CD4-positive, alpha-beta T cell treated with Interleukin-6 at 100 ng/mL for 8 hours (primary cell): Measurements from ENCODE around the gene DNAAF5.
"Not testable (repeated sequence)": the region's sequence is repeated elsewhere in the genome, so short reads cannot be mapped to it uniquely, and the experiment has no call there.

Experiments used
- DNase-seq: peaks from one replicate; pipeline ENCODE4 v3.0.0-alpha.2; 2020; ENCODE audit warnings: mixed read lengths, low spot score

Gene DNAAF5

DNA sequence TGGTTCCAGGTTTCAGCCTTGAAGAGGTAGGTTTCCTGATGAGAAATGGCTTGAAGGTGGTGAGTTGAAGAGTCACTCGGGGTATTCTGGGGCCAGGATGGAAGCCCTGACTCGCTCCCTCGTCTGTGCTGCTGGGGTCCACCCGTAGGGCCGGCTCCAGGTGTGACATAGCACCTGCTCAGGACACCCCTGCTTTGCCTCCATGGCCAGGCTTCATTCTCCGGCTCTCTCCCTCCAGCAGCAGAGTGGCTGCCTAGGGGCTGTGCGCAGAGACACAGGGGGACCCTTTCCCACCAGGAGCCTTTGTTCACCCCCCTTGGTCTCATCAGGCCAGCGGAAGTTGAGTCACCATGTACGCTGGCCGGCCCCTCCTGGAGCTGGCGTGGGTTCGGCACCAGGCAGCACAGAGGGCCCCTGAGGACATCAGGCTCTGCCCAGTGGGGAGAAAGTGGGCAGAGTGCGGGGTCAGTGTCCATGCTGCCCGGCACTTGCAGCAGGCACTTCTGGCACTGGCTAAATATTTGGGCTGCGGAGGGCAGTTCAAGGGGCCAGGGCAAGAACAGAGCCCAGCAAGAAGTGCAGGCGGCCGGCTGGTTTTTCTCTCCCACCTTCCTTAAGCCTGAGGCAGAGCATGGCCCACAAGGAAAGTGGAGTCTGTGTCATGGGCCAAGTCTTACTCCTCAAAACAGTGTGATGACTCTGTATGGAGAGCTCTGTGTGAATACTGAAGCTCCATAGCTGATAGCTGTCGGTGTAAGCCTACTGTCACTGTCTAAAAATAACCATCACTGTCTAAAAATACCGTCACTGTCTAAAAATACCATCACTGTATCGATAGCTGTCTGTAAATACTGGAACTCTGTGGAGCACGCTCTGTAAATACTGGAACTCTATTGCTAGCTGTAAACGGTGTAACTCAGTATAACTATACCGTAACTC lies 4.3 kb downstream of the DNAAF5 start:
- DNase-seq = no peak

DNA sequence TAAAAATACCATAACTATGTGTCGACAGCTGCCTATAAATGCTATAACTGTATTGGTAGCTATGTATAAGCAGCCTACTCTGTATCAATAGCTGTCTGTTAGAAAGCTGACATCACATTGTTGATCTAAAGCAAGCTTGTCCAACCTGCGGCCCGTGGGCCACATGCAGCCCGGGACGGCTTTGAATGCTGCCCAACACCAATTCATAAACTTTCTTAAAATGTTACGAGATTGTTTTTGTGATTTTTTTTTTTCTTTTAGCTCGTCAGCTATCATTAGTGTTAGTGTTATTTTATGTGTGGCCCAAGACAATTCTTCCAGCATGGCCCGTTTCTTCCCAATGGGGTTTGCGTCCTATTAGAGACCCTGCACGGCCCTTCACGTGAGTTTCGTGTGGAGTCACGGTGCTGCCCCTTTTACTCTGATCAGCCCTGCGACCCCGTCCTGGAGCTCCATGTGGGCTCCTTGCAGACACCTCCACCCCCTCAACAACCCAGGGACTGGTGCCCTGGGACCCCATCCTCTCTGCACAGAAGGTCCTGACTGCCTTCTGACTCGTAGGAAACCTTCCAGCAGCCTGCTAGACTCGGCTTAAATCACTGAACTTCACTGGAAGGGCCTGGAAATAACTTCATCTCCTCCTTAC lies 5.1 kb downstream of the DNAAF5 start:
- no peak for DNase-seq

DNA sequence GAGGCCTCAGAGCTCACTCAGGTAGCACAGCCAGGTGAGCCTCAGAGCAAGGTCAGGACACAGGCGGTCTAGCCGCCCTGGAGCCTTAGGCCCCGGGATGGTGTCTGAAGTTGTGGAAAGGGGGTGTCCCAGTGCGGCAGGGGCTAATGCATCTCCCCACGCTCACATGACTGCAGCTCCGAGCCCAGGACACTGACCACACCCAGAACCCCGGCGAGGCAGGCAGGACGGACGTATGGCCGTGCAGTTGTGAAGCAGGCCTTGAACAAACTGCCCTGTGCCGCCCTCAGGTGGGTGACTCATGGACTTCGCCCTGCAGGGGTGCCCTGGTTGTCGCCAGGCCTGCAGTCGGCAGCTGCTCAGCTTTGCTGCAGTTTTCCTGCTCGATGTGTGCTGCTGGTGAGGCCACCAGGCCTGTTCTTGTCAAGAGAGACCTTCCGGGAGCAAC lies 5.6 kb downstream of the DNAAF5 start:
- DNase-seq = no peak

DNA sequence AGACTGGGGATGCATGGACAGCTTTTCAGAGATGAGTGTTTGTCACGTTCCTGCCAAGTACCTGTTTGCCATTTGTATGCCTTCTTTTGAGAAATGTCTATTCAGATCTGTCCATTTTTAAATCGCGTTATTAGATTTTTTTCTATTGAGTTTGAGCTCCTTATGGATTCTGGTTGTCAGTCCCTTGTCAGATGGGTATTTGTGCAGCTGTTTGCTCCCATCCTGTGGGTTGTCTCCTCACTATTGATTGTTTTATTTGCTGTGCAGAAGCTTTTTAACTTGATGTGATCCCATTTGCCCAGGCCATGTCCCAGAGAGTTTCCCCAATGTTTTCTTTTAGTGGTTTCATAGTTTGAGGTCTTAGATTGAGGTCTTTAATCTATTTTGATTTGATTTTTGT lies 6.1 kb downstream of the DNAAF5 start:
- no peak for DNase-seq

DNA sequence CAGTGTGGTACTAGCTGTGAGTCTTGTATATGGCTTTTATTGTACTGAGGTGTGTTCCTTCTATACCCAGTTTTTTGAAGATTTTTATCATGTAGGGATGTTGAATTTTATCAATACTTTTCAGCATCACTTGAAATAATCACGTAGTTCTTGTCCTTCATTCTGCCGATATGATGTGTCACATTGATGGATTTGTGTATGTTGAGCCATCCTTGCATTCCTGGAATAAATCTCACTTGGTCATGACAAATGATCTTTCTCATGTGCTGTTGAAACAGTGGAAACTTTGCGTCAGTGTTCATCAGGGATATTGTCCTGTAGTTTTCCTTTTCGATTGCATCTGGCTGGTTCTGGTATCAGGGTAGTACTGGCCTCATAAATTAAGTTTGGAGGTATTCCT lies 7.7 kb downstream of the DNAAF5 start:
- DNase-seq = no peak

DNA sequence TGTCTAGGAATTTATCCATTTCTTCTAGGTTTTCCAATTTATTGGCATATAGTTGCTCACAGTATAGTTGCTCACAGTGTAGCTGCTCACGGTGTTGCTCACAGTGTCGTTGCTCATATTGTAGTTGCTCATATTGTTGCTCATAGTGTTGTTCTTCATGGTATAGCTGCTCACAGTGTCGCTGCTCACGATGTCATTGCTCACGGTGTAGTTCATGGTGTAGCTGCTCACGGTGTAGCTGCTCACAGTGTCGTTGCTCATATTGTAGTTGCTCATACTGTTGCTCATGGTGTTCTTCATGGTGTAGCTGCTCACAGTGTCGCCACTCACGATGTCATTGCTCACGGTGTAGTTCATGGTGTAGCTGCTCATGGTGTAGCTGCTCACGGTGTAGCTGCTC lies 8.3 kb downstream of the DNAAF5 start:
- no peak for DNase-seq

DNA sequence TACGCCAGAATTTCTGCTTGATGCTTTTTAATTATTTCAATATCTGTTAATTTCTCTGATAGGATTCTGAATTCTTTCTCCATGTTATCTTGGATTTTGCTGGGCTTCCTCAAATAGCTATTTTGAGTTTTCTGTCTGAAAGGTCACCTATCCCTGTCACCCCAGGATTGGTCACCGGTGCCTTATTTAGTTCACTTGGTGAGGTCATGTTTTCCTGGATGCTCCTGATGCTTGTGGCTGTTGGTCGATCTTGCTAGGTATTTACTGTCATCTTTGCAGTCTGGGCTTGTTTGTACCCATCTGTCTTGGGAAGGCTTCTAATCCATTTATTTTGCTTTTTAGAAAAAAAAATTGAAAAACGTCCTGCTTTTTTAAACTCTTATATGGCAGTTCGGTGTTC lies 11.7 kb downstream of the DNAAF5 start:
- DNase-seq = no peak

DNA sequence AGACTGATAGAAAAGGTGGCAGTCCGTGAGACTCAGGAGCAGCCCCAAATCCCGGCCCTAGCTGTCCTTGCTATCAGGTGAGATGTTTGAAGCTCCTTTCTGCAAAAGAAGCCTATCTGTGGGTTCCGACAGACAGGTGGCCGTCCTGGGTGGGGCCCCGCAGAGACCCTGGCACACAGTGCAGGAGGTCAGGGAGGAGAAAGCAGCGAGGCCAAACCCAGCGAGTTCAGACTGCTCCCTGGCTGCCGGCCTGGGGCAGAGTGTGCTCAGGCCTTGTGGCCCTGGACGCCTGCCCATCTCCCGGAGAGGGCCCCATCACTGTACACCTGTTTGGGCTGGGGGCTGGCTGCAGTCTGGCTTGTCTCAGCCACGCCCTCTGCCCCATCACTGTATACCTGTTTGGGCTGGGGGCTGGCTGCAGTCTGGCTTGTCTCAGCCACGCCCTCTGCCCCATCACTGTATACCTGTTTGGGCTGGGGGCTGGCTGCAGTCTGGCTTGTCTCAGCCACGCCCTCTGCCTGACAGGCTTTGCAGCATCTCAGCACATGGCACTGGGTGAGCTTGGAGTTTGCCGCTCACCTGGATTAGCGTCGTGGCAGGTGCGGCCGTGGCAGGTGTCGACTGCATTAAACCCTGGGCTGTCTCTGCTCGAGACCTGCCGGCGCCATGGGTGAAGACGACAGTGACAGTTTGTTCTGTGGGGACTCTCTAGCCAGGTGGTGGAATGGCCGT lies 12.4 kb downstream of the DNAAF5 start:
- DNase-seq = no peak

DNA sequence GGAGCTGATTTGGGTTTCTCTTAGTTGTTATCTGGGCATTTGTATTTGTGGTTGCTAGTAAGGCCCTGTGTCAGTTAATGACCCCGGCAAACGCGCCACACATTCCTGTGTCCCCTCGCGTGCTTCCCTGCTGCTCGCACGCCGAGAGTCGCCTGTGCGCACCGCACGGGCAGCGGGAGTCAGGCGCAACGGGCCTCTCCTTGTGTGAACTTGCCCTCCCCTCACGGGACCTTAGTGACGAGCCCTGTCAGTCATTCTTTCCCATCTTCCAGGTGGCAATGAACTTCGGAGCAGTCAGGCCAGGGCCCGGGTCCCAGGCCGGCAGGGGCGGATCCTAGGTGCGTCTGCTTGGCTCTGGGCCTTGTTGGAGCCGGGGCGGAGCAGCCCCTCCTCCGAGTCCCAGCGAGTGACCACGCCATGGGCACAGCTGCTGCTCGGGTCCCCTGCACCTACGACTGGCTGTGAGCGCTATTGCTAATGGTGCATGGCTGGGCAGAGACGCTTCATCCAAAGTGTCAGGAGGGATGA lies 13.0 kb downstream of the DNAAF5 start:
- DNase-seq = no peak

DNA sequence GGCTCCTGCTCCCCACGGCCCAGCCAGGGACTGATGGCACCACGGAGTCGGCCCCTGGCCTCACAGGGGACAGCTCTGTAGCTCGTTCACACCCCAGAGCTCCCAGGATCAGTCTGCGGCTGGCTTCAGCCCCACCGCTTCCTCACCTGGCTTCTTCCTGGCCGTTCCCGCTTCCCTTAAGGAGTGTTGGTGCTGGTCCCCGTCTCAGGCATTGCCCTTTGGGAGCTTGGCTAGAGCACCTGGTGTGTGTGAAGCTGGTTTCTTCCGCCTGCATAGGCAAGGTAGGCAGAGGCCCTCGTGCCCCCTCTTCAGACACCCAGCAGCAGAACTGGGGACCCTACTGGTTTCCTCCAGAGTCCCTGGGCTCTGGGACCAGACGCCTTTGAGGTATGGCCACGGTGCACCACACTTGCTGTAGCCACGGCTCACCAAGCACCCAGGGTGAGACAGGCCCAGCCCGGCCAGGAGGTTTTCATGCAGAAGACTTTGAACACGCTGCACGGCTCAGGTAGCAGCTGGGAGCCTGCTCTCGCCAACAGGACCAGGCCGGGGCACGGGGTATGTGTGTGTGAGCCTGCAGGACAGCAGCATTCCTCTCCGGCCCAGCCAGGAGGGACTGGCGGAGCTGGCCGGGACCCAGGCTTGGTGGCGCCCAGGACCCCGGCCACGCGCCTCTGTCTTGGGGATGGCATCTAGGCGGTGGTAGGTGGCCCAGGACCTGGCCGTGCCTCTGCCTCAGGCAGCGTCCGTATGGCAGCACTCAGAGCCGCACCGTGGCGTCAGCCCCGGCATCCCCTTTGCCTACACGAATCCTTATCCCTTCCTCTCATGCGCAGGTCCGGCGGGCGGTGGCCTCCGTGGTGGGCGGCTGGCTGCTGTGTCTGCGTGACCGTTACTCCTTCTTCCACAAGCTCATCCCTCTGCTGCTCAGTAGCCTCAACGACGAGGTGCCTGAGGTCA lies 13.8 kb downstream of the DNAAF5 start:
- DNase-seq = no peak

DNA sequence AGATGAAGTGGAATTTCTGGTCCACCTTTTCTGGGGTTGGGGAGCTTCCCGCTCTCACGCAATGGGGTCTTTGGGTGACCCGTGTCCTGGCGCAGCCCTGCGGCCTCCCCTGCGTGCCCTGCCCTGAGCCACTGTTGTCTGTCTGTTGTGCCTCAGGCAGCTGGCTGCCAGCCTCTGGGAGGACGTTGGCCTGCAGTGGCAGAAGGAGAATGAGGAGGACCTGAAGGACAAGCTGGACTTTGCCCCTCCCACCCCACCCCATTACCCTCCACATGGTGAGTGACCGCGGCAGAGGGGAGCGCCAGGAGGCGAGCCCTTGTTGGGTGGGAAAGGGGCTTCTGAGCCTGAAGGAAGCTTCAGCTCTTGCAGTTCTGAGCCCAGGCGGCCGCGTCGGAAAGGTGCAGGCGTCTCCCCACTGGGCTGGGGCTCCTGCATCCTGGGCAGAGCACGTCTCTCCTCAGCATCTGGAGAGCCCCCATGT lies 14.7 kb downstream of the DNAAF5 start:
- DNase-seq = no peak

DNA sequence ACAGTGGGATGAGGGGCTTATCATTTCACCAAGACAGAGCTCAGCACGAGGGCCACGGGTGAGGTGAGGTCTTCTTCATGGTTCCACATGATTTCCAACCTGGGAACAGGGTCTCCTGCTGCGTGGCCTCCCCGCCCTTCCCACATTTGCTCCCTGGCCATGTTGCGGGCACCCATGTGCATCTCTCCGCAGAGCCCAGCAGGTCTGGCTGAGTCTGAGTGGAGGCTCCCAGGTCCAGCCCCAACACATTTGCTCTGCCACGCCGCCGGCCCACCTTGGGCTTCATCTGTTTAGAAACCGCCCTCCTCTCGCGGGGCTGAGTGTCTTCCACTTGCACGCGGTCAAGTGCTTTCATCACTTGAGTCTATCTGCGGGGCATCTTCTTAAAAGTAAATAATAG lies 15.4 kb downstream of the DNAAF5 start:
- no peak for DNase-seq

DNA sequence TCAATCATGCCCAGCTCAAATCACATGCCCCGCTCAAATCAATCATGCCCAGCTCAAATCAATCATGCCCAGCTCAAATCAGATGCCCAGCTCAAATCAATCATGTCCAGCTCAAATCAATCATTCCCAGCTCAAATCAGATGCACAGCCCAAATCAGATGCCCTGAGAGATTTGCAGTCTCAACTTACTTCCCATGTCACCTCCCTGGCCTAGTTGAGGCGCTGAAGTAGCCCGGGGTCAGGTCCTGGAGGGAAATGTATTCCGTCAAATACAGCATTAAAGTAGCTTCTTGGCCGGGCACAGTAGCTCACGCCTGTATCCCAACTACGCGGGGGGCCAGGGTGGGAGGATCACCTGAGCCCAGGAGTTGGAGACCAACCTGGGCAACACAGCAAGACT lies 16.3 kb downstream of the DNAAF5 start:
- DNase-seq = no peak

DNA sequence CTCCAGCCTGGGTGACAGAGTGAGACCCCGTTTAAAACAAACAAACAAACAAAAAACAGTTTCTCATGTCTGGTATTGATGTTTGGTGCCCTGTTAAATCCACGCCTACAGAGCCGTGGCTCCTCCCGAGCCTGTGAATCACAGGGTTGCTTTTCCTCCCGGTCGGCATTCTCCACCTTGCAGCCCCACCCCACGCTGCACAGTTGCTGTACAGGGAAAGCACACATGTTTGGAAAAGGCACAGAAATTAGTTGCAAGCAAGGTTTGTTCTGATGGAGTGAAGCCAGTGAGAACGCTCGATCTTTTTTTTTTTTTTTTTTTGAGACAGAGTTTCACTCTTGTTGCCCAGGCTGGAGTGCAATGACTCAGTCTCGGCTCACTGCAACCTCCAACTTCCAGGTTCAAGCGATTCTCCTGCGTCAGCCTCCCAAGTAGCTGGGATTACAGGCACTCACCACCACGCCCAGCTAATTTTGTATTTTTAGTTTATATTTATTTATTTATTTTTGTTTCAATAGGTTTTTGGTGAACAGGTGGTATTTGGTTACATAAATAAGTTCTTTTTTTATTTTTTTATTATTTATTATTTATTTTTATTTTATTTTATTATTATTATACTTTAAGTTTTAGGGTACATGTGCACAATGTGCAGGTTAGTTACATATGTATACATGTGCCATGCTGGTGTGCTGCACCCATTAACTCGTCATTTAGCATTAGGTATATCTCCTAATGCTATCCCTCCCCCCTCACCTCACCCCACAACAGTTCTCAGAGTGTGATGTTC lies 17.0 kb downstream of the DNAAF5 start:
- not testable (repeated sequence) for DNase-seq

DNA sequence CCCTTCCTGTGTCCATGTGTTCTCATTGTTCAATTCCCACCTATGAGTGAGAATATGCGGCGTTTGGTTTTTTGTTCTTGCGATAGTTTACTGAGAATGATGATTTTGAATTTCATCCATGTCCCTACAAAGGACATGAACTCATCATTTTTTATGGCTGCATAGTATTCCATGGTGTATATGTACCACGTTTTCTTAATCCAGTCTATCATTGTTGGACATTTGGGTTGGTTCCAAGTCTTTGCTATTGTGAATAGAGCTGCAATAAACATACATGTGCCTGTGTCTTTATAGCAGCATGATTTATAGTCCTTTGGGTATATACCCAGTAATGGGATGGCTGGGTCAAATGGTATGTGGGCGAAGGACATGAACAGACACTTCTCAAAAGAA lies 17.6 kb downstream of the DNAAF5 start:
- not testable (repeated sequence) for DNase-seq

DNA sequence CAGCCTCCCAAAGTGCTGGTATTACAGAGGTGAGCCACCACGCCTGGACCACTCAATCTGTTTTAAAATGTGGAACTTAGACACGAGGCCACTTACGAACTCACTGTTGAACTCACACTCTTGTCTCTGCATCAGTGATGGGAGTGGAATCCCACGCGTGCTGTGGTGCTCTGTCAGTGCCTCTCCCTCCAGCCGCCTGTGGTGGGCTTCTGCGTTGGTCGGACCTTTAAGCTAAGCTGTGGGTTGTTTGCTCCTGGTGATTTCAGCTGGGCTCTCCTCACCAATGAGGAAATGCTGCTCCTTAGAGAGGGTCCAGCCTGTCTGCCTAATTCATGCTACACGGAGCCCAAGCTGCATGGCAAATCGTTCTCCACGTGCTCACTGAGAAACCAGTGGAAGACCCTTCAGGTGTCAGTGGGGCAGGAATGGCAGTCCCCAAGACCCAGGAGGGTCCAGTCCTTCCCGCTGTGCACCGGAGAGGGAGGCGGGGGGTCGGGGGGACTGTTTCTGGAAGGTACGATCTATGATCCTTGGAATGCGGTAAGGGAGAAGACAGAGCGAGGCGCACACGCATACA lies 18.4 kb downstream of the DNAAF5 start:
- DNase-seq = no peak

DNA sequence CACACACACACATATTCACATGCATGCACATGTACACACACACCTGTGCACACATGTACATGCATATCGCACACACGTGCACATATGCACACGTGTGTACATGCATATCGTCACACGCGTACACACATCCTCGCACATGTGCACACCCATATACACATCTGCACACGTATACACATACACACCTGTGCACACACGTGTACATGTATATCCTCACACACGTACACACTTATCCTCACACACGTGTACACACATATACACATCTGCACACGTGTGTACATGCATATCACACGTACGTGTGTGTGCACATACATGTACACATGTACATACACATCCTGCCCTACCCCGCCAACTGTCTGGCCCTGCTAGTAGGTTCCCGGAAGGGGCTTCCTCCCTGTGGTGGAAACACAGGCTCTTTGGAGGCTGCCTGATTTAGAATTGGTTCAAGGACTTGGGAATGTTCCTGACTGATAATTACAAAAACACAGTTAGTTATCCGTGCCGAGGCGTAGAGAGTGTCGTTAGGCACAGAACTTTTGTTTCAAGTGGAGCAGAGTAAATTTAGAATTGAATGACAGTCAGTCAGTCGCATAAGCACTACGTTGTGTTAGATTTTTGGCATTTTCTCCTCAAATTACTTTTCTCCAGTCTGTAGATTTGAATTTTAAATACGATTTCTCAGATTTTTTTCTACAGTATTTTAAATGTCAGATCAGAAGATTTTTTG lies 19.1 kb downstream of the DNAAF5 start:
- no peak for DNase-seq

DNA sequence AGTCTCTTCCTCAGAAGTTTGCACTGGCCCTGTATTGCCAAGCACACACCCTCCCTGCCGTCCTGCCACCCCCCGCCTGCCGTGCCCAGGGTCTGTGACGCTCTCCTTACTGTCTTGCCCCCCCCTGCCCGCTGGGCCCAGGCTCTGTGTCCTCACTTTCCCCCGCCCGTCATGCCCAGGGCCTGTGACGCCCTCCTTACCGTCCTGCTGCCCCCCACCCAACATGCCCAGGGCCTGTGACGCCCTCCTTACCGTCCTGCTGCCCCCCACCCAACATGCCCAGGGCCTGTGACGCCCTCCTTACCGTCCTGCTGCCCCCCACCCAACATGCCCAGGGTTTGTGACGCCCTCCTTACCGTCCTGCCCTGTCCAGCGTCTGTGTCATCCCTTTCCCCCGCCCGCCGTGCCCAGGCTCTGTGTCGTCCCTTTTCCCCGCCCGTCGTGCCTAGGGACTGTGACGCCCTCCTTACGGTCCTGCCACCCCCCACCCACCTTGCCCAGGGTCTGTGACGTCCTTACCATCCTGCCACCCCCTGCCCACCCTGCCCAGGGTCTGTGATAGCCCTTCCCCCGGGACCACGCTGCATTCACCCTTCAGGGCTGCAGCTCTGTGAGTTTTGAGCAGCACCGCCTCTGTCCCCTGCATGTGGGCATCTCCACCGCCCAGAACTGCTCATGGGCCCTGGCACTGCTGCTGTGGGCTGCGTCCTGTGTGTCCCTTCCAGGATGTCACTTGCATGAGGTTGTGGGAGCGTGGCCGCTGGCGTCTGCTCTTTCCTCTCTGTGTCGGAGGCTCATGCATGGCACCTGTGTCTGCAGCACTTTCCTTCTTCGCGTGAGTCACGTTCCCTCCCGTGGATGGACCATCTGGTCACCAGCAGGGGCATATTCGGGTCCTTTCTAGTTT lies 19.9 kb downstream of the DNAAF5 start:
- no peak for DNase-seq
